Measurements from ENCODE around the gene THRB.

The THRB gene

DNA sequence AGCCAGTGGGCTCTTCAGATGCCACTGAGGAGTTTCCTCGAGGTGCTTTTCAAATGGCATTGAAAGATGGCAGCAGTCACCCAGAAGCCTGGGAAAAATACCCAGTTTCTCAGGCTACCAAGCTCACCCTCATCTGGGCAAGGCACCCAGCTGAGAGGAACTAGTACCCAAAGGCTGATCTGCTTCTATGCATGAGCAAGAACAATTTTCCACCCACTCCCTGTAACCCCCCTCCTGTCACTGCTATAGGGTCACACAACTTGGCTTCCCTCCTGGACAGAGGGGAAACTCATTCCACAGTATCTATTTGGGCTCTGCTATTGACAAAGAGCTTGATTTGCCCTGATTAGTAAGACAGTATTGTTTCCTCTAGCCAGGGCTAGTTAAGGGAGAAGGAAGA, 31.9 kb downstream of the THRB start:
- no peak overlapping the region for H3K4me3 ChIP-seq (ENCODE audit: low read depth, low read length)
- H2AFZ ChIP-seq: no peak overlapping the region
- no peaks in the 10 kb centered on the region for H3K9me3 ChIP-seq (ENCODE audit: control insufficient read depth, low read length)
- no peak overlapping the region for H3K9ac ChIP-seq
- H3K4me2 ChIP-seq (ENCODE audit: low read length): no peak overlapping the region
- H3K27me3 ChIP-seq (ENCODE audit: control insufficient read depth, insufficient read depth, low read length): no peaks in the 10 kb centered on the region
- H3K36me3 ChIP-seq (ENCODE audit: control insufficient read depth, insufficient read depth, low read length): no peaks in the 10 kb centered on the region
- no peak overlapping the region for H3K27ac ChIP-seq
- H3K4me1 ChIP-seq: no peaks in the 10 kb centered on the region
- H3K79me2 ChIP-seq: no peaks in the 10 kb centered on the region
- TF ChIP-seq, protein P1, sequence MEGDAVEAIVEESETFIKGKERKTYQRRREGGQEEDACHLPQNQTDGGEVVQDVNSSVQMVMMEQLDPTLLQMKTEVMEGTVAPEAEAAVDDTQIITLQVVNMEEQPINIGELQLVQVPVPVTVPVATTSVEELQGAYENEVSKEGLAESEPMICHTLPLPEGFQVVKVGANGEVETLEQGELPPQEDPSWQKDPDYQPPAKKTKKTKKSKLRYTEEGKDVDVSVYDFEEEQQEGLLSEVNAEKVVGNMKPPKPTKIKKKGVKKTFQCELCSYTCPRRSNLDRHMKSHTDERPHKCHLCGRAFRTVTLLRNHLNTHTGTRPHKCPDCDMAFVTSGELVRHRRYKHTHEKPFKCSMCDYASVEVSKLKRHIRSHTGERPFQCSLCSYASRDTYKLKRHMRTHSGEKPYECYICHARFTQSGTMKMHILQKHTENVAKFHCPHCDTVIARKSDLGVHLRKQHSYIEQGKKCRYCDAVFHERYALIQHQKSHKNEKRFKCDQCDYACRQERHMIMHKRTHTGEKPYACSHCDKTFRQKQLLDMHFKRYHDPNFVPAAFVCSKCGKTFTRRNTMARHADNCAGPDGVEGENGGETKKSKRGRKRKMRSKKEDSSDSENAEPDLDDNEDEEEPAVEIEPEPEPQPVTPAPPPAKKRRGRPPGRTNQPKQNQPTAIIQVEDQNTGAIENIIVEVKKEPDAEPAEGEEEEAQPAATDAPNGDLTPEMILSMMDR (IDR thresholded peaks at IDR 0.05): no peak

DNA sequence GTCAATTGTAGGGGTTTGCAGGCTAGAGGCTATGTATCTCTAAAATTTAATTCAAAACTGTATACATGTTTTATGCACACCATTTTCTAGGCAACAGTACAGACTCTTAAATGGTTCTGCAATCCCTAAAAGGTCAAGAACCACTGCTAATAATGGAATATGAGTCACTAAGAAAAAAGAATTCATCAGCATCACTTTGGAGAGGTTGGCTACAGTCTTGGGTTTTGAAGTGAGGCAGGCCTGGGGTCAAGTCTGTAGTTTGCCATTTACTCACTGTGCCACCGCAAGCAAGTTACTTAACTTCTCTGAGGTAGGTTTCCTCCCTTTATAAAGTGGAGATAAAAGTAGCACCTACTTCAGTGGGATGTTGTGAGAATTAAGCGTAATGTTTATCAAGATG, 33.7 kb downstream of the THRB start:
- H3K36me3 ChIP-seq (ENCODE audit: control insufficient read depth, insufficient read depth, low read length): no peaks in the 10 kb centered on the region
- H3K4me3 ChIP-seq (ENCODE audit: low read depth, low read length): no peak overlapping the region
- H3K9me3 ChIP-seq (ENCODE audit: control insufficient read depth, low read length): no peaks in the 10 kb centered on the region
- H3K27me3 ChIP-seq (ENCODE audit: control insufficient read depth, insufficient read depth, low read length): no peaks in the 10 kb centered on the region
- H3K4me2 ChIP-seq (ENCODE audit: low read length): no peak overlapping the region
- no peak overlapping the region for H3K27ac ChIP-seq
- H3K4me1 ChIP-seq: no peaks in the 10 kb centered on the region
- H2AFZ ChIP-seq: no peak overlapping the region
- no peaks in the 10 kb centered on the region for H3K79me2 ChIP-seq
- no peak overlapping the region for H3K9ac ChIP-seq
- TF ChIP-seq, protein P1 (IDR thresholded peaks at IDR 0.05): no peak

DNA sequence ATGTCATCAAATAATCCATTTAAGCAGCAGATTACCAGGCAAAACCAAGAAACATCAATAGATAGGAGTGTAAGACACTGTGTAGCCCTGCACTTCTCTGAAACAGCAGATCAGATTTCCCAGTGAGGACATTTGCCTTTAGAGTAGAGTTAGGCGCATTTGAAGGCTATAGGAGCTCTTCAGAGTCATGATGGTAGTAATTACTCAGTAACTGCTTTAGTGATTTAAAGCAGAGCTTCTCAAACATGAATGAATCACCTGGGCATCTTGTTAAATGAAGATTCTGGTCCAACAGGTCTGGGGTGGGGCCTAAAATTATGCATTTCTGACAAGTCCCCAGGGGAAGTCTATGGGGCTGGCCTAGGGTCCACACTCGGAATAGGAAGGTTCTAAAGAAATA, 36.9 kb downstream of the THRB start:
- TF ChIP-seq, protein P1 (IDR thresholded peaks at IDR 0.05): no peak
- Histone ChIP-seq H3K36me3 (ENCODE audit: control insufficient read depth, insufficient read depth, low read length) (no peaks in the 10 kb centered on the region), H3K4me2 (ENCODE audit: low read length) (no peak overlapping the region), H2AFZ (no peak overlapping the region), H3K9me3 (ENCODE audit: control insufficient read depth, low read length) (no peaks in the 10 kb centered on the region), H3K4me1 (no peaks in the 10 kb centered on the region), H3K27me3 (ENCODE audit: control insufficient read depth, insufficient read depth, low read length) (no peaks in the 10 kb centered on the region), H3K4me3 (ENCODE audit: low read depth, low read length) (no peak overlapping the region), H3K79me2 (no peaks in the 10 kb centered on the region), H3K9ac (no peak overlapping the region), H3K27ac (no peak overlapping the region)

DNA sequence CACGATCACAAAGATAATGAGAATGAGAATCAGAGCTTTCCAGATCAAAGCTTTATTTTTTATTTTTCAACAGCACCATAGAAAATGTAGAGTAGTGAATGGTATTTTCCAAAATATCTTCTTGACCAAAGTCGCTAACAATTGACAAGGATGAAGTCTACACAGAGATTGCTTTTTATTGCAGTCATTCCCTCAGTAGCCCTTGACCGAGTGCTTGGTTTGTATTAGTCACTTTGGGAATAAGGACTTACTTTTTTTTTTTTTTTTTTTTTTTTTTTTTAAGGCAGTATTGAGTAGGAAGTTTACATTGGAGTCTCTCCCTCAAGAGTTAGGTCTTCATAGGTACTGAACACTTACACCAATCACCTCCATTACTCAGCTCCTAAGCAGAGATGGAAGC, 39.8 kb downstream of the THRB start:
- TF ChIP-seq, protein P1 (IDR thresholded peaks at IDR 0.05): no peak
- Histone ChIP-seq H3K27me3 (ENCODE audit: control insufficient read depth, insufficient read depth, low read length) (no peaks in the 10 kb centered on the region), H3K27ac (no peak overlapping the region), H3K9me3 (ENCODE audit: control insufficient read depth, low read length) (no peaks in the 10 kb centered on the region), H3K4me2 (ENCODE audit: low read length) (no peak overlapping the region), H3K9ac (no peak overlapping the region), H2AFZ (no peak overlapping the region), H3K36me3 (ENCODE audit: control insufficient read depth, insufficient read depth, low read length) (no peaks in the 10 kb centered on the region), H3K4me1 (peaks cover 5% of the 10 kb centered on the region), H3K4me3 (ENCODE audit: low read depth, low read length) (no peak overlapping the region), H3K79me2 (no peaks in the 10 kb centered on the region)

DNA sequence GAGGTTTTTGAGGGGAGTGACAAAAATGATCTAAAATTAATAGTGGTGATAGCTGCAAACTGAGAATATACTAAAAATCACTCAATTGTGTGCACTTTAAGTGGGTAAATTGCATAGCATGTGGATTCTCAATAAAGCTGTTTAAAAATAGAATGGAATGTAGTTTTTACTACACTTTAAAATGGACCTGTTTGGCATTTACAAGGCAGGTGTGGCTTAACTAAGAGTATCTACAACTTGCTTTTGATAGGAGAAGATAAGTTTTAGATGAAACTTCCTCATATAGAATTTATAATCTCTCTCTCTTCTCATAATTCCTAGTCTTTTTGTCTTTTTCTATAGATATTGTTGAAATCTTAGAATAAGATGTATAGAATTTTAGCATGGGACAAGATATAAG, 40.3 kb downstream of the THRB start:
- Histone ChIP-seq H3K9me3 (ENCODE audit: control insufficient read depth, low read length) (no peaks in the 10 kb centered on the region), H2AFZ (no peak overlapping the region), H3K36me3 (ENCODE audit: control insufficient read depth, insufficient read depth, low read length) (no peaks in the 10 kb centered on the region), H3K27me3 (ENCODE audit: control insufficient read depth, insufficient read depth, low read length) (no peaks in the 10 kb centered on the region), H3K4me3 (ENCODE audit: low read depth, low read length) (no peak overlapping the region), H3K79me2 (no peaks in the 10 kb centered on the region), H3K9ac (no peak overlapping the region), H3K4me1 (peaks cover 5% of the 10 kb centered on the region), H3K4me2 (ENCODE audit: low read length) (no peak overlapping the region), H3K27ac (no peak overlapping the region)
- TF ChIP-seq, protein P1 (IDR thresholded peaks at IDR 0.05): no peak
